GM19193 (cell line): Measurements from ENCODE around the gene NKX2-1.

Source experiments
- POLR2A ChIP-seq: IDR thresholded peaks from 4 replicates; pipeline ENCODE4 v1.6.1; 2011; ENCODE audit not compliant: insufficient read depth, insufficient read length; ENCODE audit errors: extremely low read depth

The NKX2-1 gene

DNA sequence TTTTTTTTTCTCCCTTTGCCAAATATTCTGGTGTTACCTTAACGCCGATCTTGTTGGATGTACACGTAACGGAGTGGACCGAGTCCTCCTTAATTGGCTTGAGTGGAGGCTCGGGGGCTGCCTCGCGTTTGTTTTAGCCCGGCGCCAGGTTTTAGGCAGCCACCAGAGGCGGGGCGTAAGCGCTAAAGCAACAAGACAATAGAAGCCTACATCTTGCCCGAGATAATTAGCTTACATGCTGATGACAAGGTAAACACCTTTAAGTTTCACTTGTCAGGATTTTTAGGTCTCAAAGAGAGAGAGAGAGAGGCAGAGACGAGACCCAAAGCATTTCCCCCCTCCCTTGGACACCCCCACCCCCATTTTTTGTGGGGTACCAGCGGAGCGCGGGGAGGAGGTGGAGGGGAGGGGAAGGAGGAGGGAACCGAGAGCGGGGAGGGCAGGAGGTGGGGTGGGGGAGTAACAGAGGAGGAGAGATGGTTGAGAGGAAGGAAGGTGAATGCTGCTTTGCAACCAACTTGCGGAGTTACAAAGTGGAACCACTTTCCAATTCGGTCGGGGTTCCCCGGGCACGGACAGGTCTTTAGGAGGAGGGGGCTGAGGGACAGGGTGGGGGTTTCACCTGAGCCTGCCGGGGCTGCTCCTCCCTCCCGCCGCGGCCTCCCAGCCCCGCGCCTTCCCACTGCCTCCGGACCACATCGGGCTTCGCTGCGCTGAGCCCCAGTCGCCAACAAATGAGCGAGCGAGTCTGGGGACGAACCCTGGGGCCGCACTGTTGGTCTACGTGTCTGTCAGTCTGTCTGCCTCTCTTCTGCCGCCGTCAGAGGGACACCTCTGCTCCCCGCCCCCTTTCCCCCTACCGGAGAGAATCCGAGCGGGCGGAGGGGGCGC, at the start of gene NKX2-1:
NKX2-1 (minus strand) TSS at position 802 of the 891 bp plus-strand sequence; CDS start at position 699, 103 bp downstream.
- no peak for TF ChIP-seq POLR2A

DNA sequence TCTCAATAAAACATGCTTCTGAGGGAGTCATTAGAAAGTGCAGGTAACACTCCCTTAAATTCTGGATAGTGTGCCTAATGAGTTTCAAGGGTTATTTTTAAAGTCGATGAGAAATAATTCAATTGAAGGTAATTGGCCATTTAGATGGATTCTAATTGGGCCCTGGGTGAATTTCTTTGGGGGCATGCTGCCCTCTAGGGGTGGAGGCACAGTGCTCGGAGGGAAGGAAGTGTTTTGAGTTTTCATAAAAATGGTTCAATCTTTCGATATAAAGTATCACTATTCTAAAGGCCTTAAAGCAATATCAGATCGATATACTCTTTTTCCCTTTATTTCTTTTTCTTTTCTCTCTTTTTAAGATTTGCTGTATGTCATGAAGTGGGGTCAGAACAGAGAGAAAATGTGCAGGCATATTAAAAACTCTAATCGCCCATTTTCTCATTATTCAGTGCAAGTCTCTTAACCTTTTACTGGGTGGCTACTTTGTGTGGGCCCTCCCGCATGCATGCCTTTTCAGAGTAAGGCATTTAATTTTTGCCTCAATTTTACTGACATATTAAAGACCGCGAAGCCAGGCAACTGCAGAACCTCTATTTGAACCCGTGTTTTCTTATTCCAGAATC, 36.9 kb upstream of the NKX2-1 start:
- no peak for TF ChIP-seq POLR2A

DNA sequence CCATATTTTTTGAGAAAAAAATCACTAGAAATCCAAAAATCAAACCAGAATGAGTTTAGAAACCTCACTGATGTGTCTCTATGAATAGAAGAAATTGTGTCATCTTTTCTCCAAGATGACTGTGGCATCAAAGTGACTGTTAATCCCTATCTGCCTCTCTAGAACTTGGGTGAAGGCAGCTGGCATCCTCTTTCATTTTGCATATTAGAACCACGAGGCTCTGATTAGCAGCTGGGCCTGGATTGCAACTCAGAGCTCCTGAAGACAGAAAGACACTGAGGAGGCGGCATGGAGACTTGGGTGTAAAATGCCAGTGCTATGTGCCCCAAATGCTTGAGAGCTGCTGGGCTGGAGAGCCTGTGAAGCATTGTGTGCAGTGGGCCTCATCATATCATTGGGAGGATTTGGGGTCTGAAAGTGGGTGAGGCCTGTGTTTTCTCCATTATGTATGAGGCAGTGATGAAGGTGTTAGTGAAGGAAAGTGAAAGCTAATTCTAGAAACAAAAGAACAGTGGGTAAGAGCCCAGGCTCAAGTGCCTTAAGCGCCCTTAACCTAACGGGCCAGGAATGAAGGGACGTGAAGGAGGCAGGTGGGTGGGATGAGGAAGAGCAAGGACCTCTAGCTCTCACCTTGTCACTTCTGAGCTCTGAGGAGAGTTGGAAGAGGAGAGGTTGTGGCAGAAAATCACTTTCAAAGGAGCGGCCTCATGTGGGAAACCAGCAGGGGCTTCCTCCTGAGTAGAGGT, 36.1 kb upstream of the NKX2-1 start:
- no peak for TF ChIP-seq POLR2A

DNA sequence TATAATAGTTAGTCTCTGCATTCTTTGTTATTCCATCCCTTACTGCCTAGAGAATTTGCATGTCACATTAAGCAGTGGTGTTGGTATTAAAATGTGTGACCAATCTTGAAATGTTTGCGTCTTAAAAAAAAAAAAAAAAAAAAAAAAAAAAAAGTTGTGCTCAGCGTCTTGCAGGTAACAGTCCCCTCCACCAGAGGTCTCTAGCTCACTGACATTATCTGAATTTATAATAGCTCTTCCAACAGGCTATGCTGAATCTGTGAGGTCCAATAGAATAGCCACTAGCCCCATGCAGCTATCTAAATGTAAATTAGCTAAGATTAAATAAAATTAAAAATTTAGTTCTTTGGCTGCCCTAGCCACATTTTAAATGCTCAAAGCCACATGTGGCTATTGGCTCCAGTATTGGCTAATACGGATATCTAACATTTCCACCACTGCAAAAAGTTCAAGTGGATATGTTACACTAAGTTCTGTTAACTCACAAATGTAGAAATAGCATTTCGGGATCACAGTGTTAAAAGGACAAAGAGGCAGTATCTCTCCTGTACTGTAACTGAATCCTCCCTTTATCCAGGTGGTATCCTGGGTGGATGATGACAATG, 33.7 kb upstream of the NKX2-1 start:
- no peak for TF ChIP-seq POLR2A

DNA sequence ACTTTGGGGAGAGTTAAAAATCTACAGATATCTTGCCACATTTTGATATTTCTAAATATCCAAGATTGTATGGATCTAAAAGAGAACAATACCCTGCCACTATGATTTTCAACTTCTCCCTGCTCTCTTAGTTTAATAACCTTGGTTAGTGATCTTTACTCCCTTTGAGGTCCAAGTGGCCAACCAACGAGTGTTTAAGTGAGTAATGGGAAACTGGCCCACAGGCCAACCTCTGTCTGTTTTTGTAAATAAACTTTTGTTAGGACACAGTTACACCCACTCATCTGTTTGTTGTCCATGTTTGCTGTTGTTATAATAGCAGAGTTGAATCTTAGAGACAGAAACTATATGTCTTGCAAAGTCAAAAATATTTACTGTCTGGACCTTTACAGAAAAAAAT, 30.9 kb upstream of the NKX2-1 start:
- no peak for TF ChIP-seq POLR2A

DNA sequence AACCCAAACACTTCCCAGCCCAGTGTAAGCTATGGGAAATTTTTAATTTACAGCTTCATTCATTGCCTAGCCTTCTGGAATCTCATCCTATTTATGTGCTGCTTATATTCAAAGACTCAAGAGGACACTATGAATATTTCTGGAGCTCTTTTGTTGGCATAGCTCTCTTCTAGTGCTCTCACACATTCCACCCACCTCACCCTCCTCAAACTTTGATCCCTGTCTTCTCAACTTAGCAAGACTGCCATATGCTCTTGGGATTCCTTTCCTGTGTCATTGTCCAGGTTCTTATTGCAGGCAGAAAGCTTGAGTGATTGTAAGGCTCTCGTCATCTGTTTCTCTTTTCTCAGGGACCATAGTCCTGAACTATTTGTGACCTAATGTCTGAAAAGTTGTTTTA, 18.0 kb upstream of the NKX2-1 start:
- TF ChIP-seq POLR2A: no peak

GRCh38 chr14:36529062-36529461, 9.0 kb upstream of the NKX2-1 start:
- TF ChIP-seq POLR2A: no peak

- TF ChIP-seq POLR2A: no peak
Measured at GRCh38 chr14:36525746-36526099, 5.7 kb upstream of the NKX2-1 start.

GRCh38 chr14:36524874-36525745, 5.1 kb upstream of the NKX2-1 start:
- TF ChIP-seq POLR2A: no peak

GRCh38 chr14:36524220-36524837, 4.3 kb upstream of the NKX2-1 start:
- no peak for TF ChIP-seq POLR2A

DNA sequence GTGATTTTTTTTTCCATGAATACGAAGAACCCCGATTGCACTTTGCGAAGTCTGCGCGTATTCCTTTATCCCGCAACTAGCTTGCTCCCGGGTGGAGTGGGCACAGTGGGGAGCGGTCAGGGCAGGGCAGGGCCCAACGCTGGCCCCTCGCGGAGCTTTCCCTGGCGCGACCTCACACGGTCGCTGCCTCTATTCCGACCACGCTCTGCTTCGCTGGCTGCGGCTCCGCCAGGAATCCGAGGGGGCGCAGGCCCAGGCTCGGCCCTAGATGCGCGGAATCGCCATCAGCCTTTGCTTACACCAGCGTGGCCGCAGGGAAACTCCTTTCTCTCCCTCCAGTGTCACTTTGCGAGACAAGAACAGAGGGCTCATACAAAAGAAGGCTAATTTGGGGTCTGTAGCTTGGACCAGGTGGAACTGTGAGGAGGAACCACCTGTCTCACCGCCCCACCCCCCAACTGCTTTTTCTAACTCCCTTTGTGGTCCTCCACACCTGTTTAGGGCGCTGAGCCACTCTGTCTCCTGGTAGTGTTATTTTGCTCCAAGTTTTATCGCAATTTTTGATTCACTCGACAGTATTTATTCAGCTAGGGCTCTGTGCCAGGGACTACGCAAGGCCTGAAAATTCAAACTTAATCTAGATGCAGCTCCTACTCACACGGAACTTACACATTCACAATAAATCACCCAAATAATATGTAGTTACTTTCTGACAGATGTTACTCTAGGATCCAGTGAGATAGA, 3.1 kb upstream of the NKX2-1 start:
- no peak for TF ChIP-seq POLR2A

DNA sequence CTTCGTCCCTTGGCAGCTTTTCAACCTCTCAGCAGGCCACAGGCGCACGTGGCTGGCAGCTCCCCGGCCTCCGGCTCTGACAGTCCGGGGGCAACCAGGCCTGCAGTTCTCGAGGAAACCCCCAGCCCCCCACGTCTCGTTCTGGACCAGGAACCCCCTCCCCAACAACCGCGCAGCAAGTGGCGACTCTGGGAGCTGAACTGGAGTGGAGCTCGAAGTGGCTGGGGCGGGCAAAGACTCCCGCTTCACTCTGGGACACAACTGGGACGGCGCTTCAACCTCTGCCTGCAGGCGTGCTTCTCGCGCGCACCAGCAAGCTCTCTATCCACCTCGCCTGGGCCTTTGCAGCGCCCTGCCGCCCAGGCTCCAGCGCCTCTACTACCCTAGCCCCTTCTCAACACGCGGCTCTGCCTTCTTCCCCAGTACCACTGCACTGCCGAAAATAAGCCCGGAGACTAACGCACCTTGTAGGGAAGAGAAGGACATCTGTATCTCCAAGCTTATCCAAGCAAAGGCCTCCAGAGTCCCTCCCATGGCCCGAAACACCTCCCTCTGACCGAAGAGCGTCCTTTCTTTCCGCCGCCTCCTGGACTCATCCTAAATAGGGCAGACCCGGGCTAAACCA, 2.4 kb upstream of the NKX2-1 start:
- TF ChIP-seq POLR2A: no peak

DNA sequence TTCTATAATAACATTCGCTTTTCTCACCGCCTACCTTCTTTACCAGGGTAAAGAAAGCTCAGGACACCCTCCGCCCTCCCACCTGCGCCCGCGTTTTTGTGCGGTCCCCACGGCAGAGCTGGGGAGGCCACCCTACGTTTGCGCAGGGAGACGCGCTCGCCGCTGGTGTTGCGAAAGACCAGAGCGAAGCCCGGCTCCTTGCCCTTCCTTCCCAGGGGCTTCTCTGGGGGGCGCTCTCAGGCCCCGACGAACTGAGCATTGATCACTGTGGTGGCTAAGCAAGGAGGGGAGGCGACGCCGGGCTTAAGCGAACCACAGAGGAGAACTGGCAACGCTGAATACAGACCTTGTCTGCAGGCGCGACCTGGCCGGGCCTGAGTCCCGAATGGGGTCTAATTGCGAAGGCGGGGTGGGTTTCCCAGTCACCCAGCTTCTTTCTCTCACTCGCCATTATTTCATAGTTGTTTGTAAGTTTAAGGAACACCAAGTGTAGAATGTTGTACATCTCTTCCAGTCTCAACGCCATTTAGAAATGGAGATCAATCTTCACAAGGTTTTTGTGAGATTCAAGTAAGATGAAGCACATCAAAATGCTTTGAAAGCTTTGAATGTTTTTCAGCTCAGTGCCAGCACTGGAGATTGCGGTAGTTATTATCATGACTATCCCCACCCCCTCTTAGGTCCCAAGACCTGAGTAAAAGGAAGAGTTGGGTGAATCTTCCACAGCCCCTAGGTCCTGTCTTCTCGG, 1.7 kb upstream of the NKX2-1 start:
- TF ChIP-seq POLR2A: no peak
